HG03378 (cell line): ENCODE results near the gene ZBTB48.

Experiments used
- ATAC-seq: cut with Tn5 transposase; IDR thresholded peaks from one replicate; pipeline ENCODE4 v1.9.1; 2021; ENCODE audit warnings: mild to moderate bottlenecking, moderate library complexity; ENCODE audit not compliant: unreplicated experiment

ZBTB48 gene

GRCh38 chr1:6603915-6604558 lies 24.2 kb downstream of the ZBTB48 start:
- no peak for ATAC-seq

DNA sequence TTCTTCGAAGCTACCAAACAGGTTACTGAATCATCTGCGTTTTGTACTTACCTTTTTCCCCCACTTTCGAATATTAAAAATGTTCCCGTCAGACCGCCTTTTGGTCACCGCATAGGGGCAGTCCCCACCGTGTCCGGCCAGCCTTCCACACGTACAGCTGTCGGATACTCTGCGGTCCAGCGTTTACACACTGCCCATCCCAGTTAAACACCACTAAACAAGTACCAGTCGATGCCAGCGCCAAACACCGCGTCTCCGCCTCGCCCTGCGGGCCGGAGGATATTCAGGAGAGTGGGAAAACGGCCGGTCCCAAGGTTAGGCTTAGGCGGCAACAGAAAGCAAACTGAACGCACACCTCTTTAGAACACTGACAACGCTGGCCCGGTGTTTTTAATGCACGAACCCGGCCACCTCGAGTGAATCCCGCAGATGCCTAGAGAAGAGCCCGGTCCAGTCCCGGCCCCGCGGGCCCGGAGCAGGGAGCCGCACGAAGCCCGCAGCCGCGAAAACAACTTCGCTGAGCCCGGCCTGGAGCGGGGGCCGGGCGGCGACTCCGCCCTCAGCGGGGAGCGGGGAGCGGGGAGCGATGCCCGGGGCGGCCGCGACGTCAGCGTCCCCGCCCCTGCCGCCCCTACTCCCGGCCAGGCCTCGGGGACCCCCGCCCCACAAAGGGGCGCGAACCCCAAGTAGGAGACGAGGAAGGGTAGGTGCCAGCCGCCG lies 33.0 kb downstream of the ZBTB48 start:
- ATAC-seq: peak; percentile 21

DNA sequence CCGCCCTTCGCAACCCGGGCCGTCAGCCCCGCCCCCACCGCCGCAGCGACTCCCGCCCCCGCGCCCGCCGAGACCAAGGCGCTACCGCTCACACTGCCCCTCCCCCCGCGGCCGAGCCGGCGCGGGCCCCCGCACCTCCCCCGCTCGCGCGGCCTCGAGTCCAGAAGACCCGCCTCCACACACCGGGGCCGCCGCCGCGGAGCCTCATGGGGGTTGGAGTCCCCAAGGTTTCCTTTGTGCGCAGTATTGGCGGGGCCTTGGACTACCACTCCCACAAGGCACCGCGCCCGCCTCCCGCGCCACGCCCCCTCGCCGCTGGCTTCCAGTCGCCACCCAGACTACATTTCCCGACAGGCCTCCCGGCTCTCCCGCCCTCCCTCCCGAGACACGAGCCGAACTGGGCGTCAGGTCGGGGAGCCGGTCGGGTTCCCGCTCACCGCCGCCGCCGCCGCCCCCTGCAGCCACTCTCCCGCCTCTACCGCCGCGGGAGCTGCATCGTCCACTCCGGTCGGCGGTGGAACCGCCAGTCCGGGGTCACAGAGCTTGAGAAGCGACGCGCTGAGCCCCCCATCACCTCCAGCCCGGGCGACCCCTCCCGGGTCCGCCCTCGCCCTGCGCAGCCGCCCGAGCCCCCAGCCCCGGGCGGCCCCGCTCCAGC lies 33.7 kb downstream of the ZBTB48 start, which contains the start of gene PHF13:
PHF13 (plus strand) TSS at position 371 of the 658 bp plus-strand sequence. CDS start 336 bp downstream, outside the sequence.
- ATAC-seq: peak; percentile 80

DNA sequence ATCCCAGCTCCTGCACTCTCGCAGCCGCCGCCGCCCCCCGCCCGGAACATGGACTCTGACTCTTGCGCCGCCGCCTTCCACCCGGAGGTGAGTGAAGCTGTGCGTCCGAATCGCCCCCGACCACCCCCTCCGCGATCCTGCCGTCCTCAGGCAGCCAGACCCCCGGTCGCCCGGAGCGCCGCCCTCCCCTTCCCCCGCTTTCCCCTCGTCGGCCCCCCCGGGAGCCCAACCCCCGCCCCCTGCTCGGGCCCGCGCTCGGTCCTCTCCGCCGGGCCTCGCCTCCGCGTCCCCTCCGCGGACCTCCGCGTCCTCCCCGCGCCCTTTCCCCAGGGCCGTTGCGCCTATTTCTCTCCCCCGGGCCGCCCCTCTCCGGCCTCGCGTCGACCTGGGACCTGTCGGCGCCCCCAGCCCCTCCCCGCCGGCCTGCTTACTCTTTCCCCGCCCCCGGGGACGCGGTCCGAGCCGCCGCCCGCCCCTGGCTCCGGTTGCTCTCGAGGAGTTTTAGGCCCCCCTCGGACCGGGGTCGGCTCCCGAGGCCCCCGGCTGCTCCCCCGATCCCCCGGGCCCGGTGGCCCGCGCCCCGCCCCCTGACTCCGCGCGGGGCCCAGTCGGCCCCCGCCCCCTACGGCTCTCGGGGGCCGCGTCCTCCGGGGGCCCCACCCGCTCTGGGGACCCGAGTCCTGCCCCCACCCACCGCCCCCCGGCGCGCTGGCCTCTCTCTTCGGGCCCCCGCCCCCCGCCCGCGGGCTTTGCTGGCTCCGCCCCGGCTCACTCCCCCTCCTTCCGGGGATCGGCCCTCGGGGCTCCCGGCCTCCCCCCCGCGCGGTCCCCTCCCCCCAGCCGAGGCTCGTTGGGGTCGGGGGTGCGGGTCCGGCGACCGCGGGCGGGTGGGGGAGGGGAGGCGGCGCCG lies 34.5 kb downstream of the ZBTB48 start:
- ATAC-seq: no peak

DNA sequence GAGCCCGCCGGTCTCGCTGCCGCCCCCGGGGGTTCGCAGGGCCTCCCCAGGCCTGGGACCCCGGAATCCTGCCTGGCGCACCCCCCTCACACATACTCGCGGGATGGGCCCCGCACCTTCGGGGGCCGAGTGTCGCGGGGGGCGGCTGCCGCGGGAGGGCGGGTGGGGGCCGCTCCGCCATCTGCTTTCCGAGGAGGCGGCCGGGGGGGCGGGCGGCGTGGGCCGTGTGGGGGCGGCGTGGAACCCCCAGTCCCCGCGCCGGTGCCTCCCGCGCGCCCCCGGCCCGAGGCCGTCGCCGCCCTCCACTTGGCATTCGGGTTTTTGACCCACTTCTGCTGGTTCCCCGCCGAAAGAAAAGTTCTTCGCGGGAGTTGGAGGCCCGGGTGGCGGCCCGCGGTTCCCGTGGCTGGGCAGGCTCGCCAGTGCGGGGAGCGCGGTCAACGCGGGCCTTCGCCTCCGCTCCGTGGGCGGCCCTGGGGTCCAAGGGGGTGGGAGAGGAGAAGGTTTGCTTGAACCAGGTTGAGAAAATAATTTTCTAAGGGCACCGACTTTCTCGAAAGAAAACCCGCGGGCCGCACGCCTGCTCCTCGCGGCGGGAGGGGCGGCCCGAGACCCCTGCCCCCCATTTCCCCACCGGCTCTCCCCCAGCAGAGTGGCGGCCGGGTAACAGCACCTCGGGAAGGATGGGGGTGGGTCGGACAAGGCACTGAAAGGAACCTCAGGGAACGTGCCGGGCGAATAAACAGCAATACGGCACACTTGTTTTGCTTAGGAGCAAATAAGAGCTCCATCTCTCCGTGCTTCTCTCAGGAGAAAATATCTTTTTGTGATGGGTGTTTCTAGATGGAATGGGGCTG lies 35.4 kb downstream of the ZBTB48 start:
- no peak for ATAC-seq

GRCh38 chr1:6619045-6619444 lies 39.3 kb downstream of the ZBTB48 start:
- ATAC-seq: no peak

DNA sequence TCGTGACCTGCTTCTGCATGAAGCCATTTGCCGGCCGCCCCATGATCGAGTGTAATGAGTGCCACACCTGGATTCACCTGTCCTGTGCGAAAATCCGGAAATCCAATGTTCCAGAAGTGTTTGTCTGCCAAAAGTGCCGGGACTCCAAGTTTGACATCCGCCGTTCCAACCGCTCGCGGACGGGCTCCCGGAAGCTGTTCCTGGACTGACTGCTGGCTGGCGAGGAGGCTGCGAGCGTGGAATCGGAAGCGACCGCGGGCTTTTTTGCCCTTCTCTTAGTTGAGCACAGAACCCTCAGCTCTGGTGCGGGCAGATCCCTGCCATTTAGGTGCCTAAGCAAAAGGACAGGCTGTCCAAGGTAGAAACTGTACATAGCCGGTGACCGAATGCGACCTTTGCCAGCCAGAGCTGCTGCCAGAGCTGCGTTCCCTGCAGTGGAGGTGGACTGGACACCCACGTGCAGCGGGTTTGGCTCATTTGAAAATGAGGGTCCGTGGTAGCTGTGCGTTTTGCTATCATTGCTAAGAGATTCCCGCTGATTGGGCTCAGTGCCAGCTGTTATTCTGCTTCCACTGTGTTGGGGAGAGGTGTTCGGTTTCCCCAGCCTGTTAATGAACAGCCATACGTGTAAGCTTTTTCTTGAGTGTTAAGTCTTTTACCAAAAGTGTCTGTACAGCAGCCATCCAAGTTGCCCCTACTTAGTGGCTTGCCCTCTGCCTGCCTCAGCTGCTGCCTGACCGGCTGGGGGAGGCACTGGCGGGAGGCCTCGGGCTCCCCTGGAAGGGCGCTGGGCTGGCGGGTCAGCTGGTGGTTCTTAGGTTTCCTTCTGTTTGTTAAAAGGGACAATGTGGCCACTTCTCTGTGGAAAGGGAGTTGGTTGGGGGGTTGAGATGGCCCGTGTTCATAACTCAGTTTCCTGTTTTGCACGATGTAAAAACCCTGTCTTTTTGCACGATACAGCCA lies 41.9 kb downstream of the ZBTB48 start:
- no peak for ATAC-seq

DNA sequence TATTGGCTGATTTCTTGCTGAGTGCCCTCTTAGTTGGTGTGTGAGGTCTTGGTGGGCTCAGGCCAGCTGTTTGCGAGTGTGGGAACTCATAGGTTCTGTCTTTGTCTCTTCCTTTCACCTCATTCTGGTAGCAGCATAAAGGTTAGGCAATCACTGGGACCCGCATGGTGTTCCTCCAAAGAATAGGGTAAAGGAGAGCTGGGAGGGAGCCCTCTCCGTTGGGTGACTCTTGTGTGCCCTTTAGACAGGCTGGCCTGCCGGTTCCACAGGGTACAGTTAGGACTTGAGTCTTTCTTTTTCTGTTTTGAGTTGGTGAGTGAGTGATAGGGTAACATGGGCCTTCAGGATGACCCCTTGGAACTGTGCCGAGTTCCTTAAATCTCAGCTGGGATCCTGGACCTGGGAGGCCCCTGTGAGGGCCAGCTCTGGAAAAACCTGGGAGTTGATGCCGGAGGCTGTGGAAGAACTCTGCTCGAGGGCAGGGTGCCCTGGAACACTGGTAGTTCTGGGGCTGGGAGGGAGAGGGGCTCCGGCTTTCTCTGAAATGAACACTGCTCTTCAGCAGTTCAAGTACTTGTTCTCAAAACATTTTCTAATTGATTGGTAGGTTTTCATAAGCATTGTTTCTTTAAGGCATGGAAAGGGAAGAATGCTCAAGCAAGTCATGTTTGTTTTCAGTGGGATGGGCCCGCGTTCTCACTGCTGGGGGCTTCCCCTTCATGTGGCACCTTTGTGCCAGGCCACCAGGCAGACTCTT lies 42.8 kb downstream of the ZBTB48 start:
- no peak for ATAC-seq

- no peak for ATAC-seq
Observed at GRCh38 chr1:6623269-6623965, 43.6 kb downstream of the ZBTB48 start.

- ATAC-seq: peak; percentile 48
Observed at GRCh38 chr1:6624710-6625583, 45.2 kb downstream of the ZBTB48 start, which contains the start of gene THAP3. THAP3 (plus strand) TSS chr1:6624868; CDS start chr1:6625219, 351 bp downstream.

DNA sequence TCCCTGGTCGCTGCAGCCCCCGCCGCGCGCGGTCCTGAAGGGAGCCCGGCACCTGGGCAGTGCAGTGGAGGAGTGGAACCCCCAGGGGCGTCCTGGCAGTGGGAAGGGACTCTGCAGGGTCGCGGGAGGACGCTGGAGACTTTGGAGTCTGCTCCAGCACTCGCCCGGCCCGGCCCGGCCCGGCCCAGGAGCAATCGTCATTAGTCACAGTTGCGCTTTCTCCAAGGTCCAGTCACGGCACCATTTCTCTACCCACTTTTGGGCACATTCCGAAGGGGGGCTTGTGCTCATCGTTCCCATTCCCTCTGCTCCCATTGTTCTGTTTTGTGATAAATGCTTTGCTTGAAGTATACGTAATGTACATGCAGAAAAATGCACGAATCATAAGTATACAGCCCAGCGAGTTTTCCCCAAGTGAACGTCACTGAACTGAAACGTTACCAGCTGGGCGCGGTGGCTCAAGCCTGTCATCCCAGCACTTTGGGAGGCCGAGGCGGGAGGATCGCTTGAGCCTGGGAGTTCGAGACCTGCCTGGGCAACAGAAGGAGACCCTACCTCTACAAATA lies 45.9 kb downstream of the ZBTB48 start:
- ATAC-seq: peak; percentile 12

DNA sequence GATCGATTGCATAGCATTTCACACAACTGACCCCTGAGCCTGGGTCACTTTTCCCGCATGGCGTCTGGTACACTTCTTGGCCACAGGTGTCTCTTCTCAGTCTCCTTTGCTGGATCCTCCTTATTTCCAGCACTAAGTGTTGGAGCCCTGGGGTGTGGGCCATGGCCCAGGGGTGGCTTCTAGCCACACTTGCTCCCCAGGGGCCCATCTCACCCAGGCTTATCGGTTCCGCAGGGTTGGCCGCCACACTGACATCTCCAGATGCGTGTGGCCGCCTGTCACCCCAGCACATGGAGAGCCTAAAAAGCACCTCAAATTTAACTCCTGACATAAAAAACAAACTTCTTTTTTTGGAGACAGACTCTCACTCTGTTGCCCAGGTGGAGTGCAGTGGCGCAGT lies 47.2 kb downstream of the ZBTB48 start:
- no peak for ATAC-seq

DNA sequence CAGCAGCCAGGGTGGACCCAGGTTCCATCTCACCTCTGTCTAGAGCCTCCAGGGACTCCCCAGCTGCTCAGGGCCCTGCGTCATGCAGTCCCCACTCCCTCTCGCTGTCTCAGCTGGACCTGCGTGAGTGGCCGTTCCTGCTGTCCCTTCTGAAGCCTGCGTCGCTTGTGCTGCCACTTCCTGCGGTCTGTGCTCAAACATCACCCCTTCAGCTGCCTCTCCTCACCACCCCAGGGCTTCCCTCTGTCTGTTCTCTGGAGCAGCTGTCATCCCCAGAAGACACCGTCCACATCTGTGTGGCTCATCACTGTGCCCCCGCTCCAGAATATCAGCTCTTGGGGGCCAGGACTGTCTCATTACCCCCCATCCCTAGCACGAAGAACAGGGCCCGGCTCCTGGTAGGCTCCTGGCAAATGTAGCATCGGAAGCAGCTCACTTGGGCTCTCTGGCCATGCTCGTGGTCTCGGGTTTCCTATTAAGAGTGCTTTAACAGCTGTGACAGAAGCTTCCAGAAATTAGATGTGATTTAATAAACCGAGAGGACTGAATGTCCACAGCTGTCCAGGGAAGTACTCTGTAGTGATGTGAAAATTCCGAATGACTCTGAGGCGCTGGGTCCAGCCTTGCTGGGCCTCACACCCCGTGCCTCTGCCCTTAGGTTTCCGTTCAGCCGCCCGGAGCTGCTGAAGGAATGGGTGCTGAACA lies 48.2 kb downstream of the ZBTB48 start:
- no peak for ATAC-seq

DNA sequence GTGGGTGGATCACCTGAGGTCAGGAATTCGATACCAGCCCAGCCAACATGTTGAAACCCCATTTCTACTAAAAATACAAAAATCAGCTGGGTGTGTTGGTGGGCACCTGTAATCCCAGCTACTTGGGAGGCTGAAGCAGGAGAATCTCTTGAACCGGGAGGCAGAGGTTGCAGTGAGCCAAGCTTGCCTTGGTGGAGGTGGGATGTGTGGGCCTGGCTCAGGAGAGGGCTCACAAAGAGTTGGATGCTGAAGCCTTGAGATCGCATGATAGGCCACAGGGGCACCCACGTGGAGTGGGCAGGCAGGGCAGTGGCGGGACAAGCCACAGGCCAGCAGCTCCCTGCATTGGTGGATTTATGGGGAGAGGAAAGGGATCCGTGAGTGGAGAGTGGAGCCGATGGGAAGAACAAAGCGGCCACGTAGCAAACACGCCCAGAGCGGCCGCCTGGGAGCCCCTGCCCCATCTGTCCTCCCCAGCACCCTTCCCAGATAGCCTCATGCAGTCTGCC lies 49.2 kb downstream of the ZBTB48 start:
- no peak for ATAC-seq

- no peak for ATAC-seq
Observed at GRCh38 chr1:6630027-6630426, 50.2 kb downstream of the ZBTB48 start.
